Vein endothelial cell (primary cell): ENCODE results near the gene OR4C45. TPM values are rescaled to one million over a fixed set of nuclear protein-coding genes. Genes with fewer than 3 reads are reported as not detected.

ENCODE experiments used
- total RNA-seq: library from RNA; depleted of rRNA; stranded (reverse); fragments of >200 nt; gene quantifications from 2 replicates; pipeline ENCODE4 v1.2.3, GENCODE V29; 2012

The OR4C45 gene
- total RNA-seq: not detected in 2 replicates

GRCh38 chr11:50032574-50032973, at the start of gene OR4C45:
Gene OR4C45, plus strand, starts transcription at chr11:50032874.

Other genes starting within 250 kb of the OR4C45 start
- gene OR4C13, start 80.5 kb upstream of the OR4C45 start, total RNA-seq: not detected in 2 replicates
- gene OR4C12, start 50.3 kb upstream of the OR4C45 start, total RNA-seq: not detected in 2 replicates